H1 (cell line): ENCODE data around the gene TEDDM1. TPM values are rescaled to one million over a fixed set of nuclear protein-coding genes. Genes with fewer than 3 reads are reported as not detected.

Source experiments
- CTCF ChIA-PET: fragments of 300-600 bp; sonication (Branson Sonifier 250); formaldehyde crosslinking; loops from one replicate; lab custom pipeline; 2021; ENCODE audit not compliant: partially characterized antibody; lab: Charles Lee
- POLR2A ChIA-PET: fragments of 300-600 bp; sonication (Branson Sonifier 250); formaldehyde crosslinking; loops from one replicate; lab custom pipeline; 2021; ENCODE audit warnings: inconsistent platforms; ENCODE audit not compliant: partially characterized antibody; lab: Charles Lee
- DNase-seq, 2 experiments: peaks; one replicate each; pipeline versions ENCODE4 v3.0.0 to v3.0.0-alpha.2; 2010 to 2022; ENCODE audit warnings: low spot score in 2 of 2, low read depth in 1 of 2, mixed read lengths in 1 of 2
- FAIRE-seq: peaks from 2 replicates; lab custom pipeline; 2011; peaks lifted over from hg19 to GRCh38; lab: Jason Lieb, UNC
- H2AFZ ChIP-seq: 2 replicates; pipeline ENCODE4 v1.8.1; 2012; ENCODE audit warnings: low read length, inconsistent platforms
- H2AK5ac ChIP-seq: 2 replicates; pipeline ENCODE4 v1.6.1; 2013; ENCODE audit warnings: low read depth, low read length
- H2BK120ac ChIP-seq: replicated peaks from 2 replicates; pipeline ENCODE3; 2013; ENCODE audit warnings: low read depth, low read length, inconsistent platforms
- H2BK12ac ChIP-seq: 2 replicates; pipeline ENCODE4 v1.6.1; 2013; ENCODE audit warnings: low read depth, low read length
- H2BK15ac ChIP-seq: 2 replicates; pipeline ENCODE4 v1.6.1; 2013; ENCODE audit warnings: low read length
- H2BK20ac ChIP-seq: 2 replicates; pipeline ENCODE4 v1.6.1; 2013; ENCODE audit warnings: low read length
- H2BK5ac ChIP-seq: 2 replicates; pipeline ENCODE4 v1.6.1; 2013; ENCODE audit warnings: low read depth, low read length
- H3K14ac ChIP-seq: 2 replicates; pipeline ENCODE4 v1.6.1; 2013; ENCODE audit warnings: inconsistent platforms; ENCODE audit not compliant: insufficient read length
- H3K18ac ChIP-seq: 2 replicates; pipeline ENCODE4 v1.6.1; 2013; ENCODE audit warnings: low read length; ENCODE audit errors: extremely low read depth
- H3K23ac ChIP-seq: 2 replicates; pipeline ENCODE4 v1.6.1; 2013; ENCODE audit warnings: inconsistent platforms; ENCODE audit not compliant: insufficient read length
- H3K23me2 ChIP-seq: 2 replicates; pipeline ENCODE4 v1.6.1; 2013; ENCODE audit warnings: low read depth, low read length
- H3K27ac ChIP-seq: 2 replicates; pipeline ENCODE4 v1.6.1; 2011; ENCODE audit warnings: low read depth, low read length, inconsistent platforms
- H3K27me3 ChIP-seq, 4 experiments: replicated peaks in 1 of 4; 1 replicate in 1 of 4; 2 replicates in 3 of 4; pipeline versions ENCODE4 v1.6.1 to v1.8.1; 2011 to 2013; ENCODE audit warnings: low read length in 3 of 4, mild to moderate bottlenecking in 3 of 4, inconsistent platforms in 2 of 4, mixed read lengths in 2 of 4, moderate library complexity in 1 of 4; ENCODE audit not compliant: control insufficient read depth in 3 of 4, insufficient read depth in 3 of 4; ENCODE audit errors: extremely low read depth in 1 of 4
- H3K36me3 ChIP-seq, 4 experiments: 2 replicates each; pipeline versions ENCODE4 v1.6.1 to v1.8.1; 2011 to 2013; ENCODE audit warnings: mild to moderate bottlenecking in 4 of 4, low read length in 3 of 4, moderate library complexity in 2 of 4, control low read depth in 1 of 4, inconsistent platforms in 1 of 4; ENCODE audit not compliant: insufficient read depth in 4 of 4, control insufficient read depth in 2 of 4
- H3K4ac ChIP-seq: replicated peaks from 2 replicates; pipeline ENCODE3; 2013; ENCODE audit warnings: low read length, low read depth, mixed read lengths, inconsistent platforms; ENCODE audit not compliant: insufficient read length
- H3K4me1 ChIP-seq, 4 experiments: replicated peaks in 1 of 4; 1 replicate in 1 of 4; 2 replicates in 3 of 4; pipeline versions ENCODE4 v1.6.1 to v1.8.1; 2011 to 2013; ENCODE audit warnings: low read length in 3 of 4, inconsistent platforms in 2 of 4, mixed read lengths in 1 of 4; ENCODE audit not compliant: insufficient read depth in 4 of 4, control insufficient read depth in 3 of 4
- H3K4me2 ChIP-seq, 2 experiments: 2 replicates each; pipeline versions ENCODE4 v1.6.1 to v1.8.1; 2011 to 2013; ENCODE audit warnings: low read depth in 2 of 2, low read length in 2 of 2, control low read depth in 1 of 2, inconsistent platforms in 1 of 2, mild to moderate bottlenecking in 1 of 2; ENCODE audit not compliant: insufficient read depth in 1 of 2
- H3K4me3 ChIP-seq, 4 experiments: fragments of 200-600, 300-600 bp in 1 of 4; sonication (generic), shearing (Covaris generic), sonication (Bioruptor Twin) in 1 of 4; 2 replicates each; pipeline versions ENCODE4 v1.5.1 to v1.8.1; 2011 to 2016; ENCODE audit warnings: low read length in 4 of 4, low read depth in 3 of 4, control low read depth in 2 of 4, inconsistent platforms in 2 of 4, mild to moderate bottlenecking in 2 of 4, mixed read lengths in 1 of 4, moderate library complexity in 1 of 4; ENCODE audit not compliant: insufficient read depth in 2 of 4; ENCODE audit errors: extremely low read depth in 1 of 4
- H3K56ac ChIP-seq: replicated peaks from 2 replicates; pipeline ENCODE3; 2013; ENCODE audit warnings: low read depth, mild to moderate bottlenecking, mixed read lengths, low read length, inconsistent platforms; ENCODE audit not compliant: insufficient read length
- H3K79me1 ChIP-seq: 2 replicates; pipeline ENCODE4 v1.6.1; 2013; ENCODE audit warnings: low read depth, low read length, control low read depth
- H3K79me2 ChIP-seq, 2 experiments: 2 replicates each; pipeline versions ENCODE4 v1.6.1 to v1.8.1; 2012 to 2013; ENCODE audit warnings: low read length in 2 of 2, mild to moderate bottlenecking in 2 of 2, inconsistent platforms in 1 of 2; ENCODE audit not compliant: insufficient read depth in 2 of 2, control insufficient read depth in 1 of 2
- H3K9ac ChIP-seq, 4 experiments: replicated peaks in 1 of 4; 1 replicate in 1 of 4; 2 replicates in 3 of 4; pipeline versions ENCODE4 v1.6.1 to v1.8.1; 2011 to 2013; ENCODE audit warnings: low read depth in 3 of 4, low read length in 3 of 4, control low read depth in 2 of 4, mild to moderate bottlenecking in 2 of 4, moderate library complexity in 2 of 4, inconsistent platforms in 1 of 4; ENCODE audit errors: extremely low read depth in 1 of 4
- H3K9me3 ChIP-seq, 2 experiments: 2 replicates each; pipeline versions ENCODE4 v1.6.1 to v1.8.1; 2012 to 2013; ENCODE audit warnings: mild to moderate bottlenecking in 2 of 2, moderate library complexity in 2 of 2, control low read depth in 1 of 2, inconsistent platforms in 1 of 2, low read depth in 1 of 2, low read length in 1 of 2, mixed read lengths in 1 of 2; ENCODE audit not compliant: insufficient read depth in 2 of 2
- H4K20me1 ChIP-seq, 2 experiments: replicated peaks in 1 of 2; 2 replicates each; pipeline versions ENCODE3 to v1.8.1; 2011 to 2013; ENCODE audit warnings: inconsistent platforms in 2 of 2, low read length in 2 of 2, mild to moderate bottlenecking in 1 of 2; ENCODE audit not compliant: insufficient read depth in 2 of 2, control insufficient read depth in 1 of 2
- H4K5ac ChIP-seq: 2 replicates; pipeline ENCODE4 v1.6.1; 2013; ENCODE audit warnings: low read length, low read depth, mixed read lengths, inconsistent platforms; ENCODE audit not compliant: insufficient read length
- H4K8ac ChIP-seq: 2 replicates; pipeline ENCODE4 v1.8.0; 2013; ENCODE audit warnings: mild to moderate bottlenecking, moderate library complexity, low read length, inconsistent platforms; ENCODE audit not compliant: insufficient read depth; ENCODE audit errors: extremely low read depth
- H4K91ac ChIP-seq: replicated peaks from 2 replicates; pipeline ENCODE3; 2013; ENCODE audit warnings: low read length, mixed read lengths, inconsistent platforms; ENCODE audit not compliant: insufficient read length
- CBX5 ChIP-seq: fragments of 300-800, 300-1000 bp; sonication (generic); IDR thresholded peaks from 2 replicates; pipeline ENCODE4 v1.7.1; 2016; ENCODE audit warnings: antibody characterized with exemption, low read length, low read depth
- CTBP2 ChIP-seq: IDR thresholded peaks from 2 replicates; pipeline ENCODE4 v1.7.0; 2011; ENCODE audit warnings: borderline replicate concordance, mild to moderate bottlenecking, moderate library complexity, mixed read lengths, low read length; ENCODE audit not compliant: insufficient read depth, insufficient read length
- HDAC2 ChIP-seq, 2 experiments: fragments of 300-600 bp in 1 of 2; sonication (generic) in 1 of 2; IDR thresholded peaks; 2 replicates each; pipeline ENCODE4 v1.6.1; 2011 to 2012; ENCODE audit warnings: low read depth in 2 of 2, low read length in 2 of 2, mild to moderate bottlenecking in 2 of 2, moderate library complexity in 2 of 2, borderline replicate concordance in 1 of 2, inconsistent platforms in 1 of 2
- KDM5A ChIP-seq: fragments of 200-600 bp; IDR thresholded peaks from 2 replicates; pipeline ENCODE4 v1.7.1; 2012; ENCODE audit warnings: mild to moderate bottlenecking, low read length, inconsistent platforms, mixed read lengths
- SP1 ChIP-seq: IDR thresholded peaks from 2 replicates; pipeline ENCODE4 v1.6.1; 2011; ENCODE audit warnings: low read depth, low read length
- TAF7 ChIP-seq: optimal IDR thresholded peaks from 2 replicates; pipeline ENCODE3; 2011; ENCODE audit warnings: low read depth, mild to moderate bottlenecking, inconsistent platforms, low read length, moderate library complexity, borderline replicate concordance
- TBP ChIP-seq: IDR thresholded peaks from 2 replicates; pipeline ENCODE4 v1.6.1; 2011; ENCODE audit warnings: low read depth, low read length, improper control_type of control experiment
- TEAD4 ChIP-seq: IDR thresholded peaks from 2 replicates; pipeline ENCODE4 v1.6.1; 2012; ENCODE audit warnings: low read depth, low read length, inconsistent platforms, mixed read lengths
- YY1 ChIP-seq: IDR thresholded peaks from 2 replicates; pipeline ENCODE4 v1.6.1; 2011; ENCODE audit warnings: low read depth, mild to moderate bottlenecking, low read length
- ZNF274 ChIP-seq: IDR thresholded peaks from 2 replicates; pipeline ENCODE4 v1.7.0; 2012; ENCODE audit warnings: low read length, borderline replicate concordance; ENCODE audit errors: extremely low read depth
- WGBS, 2 experiments: shearing (Covaris generic) in 1 of 2; methylation state at CpG; one replicate each; pipeline versions ENCODE4 v1.1.6 to v1.1.7; 2013 to 2015; ENCODE audit warnings: low lambda C conversion rate in 2 of 2, mixed read lengths in 2 of 2, inconsistent platforms in 1 of 2, low coverage in 1 of 2, missing lambda C conversion rate in 1 of 2; ENCODE audit not compliant: insufficient replicate concordance in 2 of 2, insufficient coverage in 1 of 2, insufficient read length in 1 of 2; ENCODE audit errors: extremely low coverage in 1 of 2, missing lambda C conversion rate in 1 of 2; 5-methylcytosine and 5-hydroxymethylcytosine counted together
- polyA plus RNA-seq, 7 experiments: library from polyadenylated mRNA; depleted of rRNA in 3 of 7; stranded (reverse) in 5 of 7; unstranded in 2 of 7; fragments of >200 nt in 5 of 7; fragments of 200-250 nt in 2 of 7; gene quantifications; 1 replicate in 5 of 7; 2 replicates in 1 of 7; 4 replicates in 1 of 7; pipeline versions ENCODE4 v1.2.1 to v1.2.3, GENCODE V29; 2011 to 2013; ENCODE audit warnings: missing spikeins in 2 of 7, mixed read lengths in 2 of 7
- total RNA-seq: library from RNA; stranded (reverse); fragmentation: NEBNext Ultra II Directional; extraction: Animal tissue kit (Norgen Biotek cat#: 25700); gene quantifications from 2 replicates; pipeline ENCODE4 v1.2.1, GENCODE V29; 2021
- TF ChIP-seq, protein P1 (sequence below), 3 experiments: IDR thresholded peaks; 1 replicate in 2 of 3; 2 replicates in 1 of 3; pipeline versions ENCODE4 v1.5.1 to v1.6.1; 2011; ENCODE audit warnings: low read length in 3 of 3, mild to moderate bottlenecking in 3 of 3, inconsistent platforms in 2 of 3, low read depth in 1 of 3, moderate library complexity in 1 of 3; ENCODE audit not compliant: insufficient read depth in 1 of 3; ENCODE audit errors: control extremely low read depth in 1 of 3

TEDDM1 gene
- total and polyA plus RNA-seq, 2 of the 8 experiments (the other 6 are each of a cell fraction or from before 2014, with no cell fraction given) = not detected

DNA sequence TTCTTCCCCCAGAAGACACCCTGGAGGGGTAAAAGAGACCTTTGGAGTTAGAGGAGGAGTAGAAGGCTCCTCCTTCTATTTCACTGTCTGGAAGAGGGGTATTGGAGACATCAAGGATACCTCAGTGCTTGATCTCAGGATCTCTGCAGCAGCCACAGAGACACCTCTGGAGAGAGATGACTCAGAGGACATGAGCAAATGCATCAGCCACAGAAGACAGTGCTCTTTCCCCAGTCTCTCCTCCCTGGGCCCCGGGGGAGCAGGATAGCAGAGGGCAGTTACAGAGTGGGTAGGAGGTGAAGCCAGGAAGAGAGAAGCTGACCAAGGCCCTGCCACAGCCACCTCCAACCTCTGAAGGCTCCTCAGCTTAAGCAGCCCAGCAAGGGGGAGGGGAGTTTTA, 15.3 kb upstream of the TEDDM1 start:
- H3K27ac ChIP-seq = no peak overlapping the region
- no peak overlapping the region for H2BK12ac ChIP-seq
- H3K4me1 ChIP-seq = no peaks in the 10 kb centered on the region
- H2BK20ac ChIP-seq = no peak overlapping the region
- H3K23ac ChIP-seq = no peak overlapping the region
- H3K9me3 ChIP-seq = no peaks in the 10 kb centered on the region
- H4K8ac ChIP-seq = no peak overlapping the region
- H3K4me2 ChIP-seq = no peak overlapping the region
- H3K23me2 ChIP-seq = no peaks in the 10 kb centered on the region
- no peaks in the 10 kb centered on the region for H3K36me3 ChIP-seq
- H2AFZ ChIP-seq = no peak overlapping the region
- 80% methylated on average over 1 of the region's 1 CpG; no CpG with 5 or more reads in 1 of the 2 experiments for WGBS, 2 experiments
- H3K4me3 ChIP-seq = no peak overlapping the region
- ChIA-PET CTCF (interaction anchor here (1.0 kb wide), 1 partner anchor 19 kb away, joined by 4 read pairs; no protein-coding TSS in a partner anchor), POLR2A (interaction anchor here (1.2 kb wide), 1 partner anchor 424 kb away, joined by 4 read pairs; no protein-coding TSS in a partner anchor)
- H3K27me3 ChIP-seq = no peaks in the 10 kb centered on the region
- no peak overlapping the region for H4K5ac ChIP-seq
- no peak overlapping the region for H3K56ac ChIP-seq
- TF ChIP-seq CBX5 (no peak), TAF7 (no peak), TBP (no peak), YY1 (no peak), HDAC2 (IDR thresholded peaks at IDR 0.05; ENCODE audit: borderline replicate concordance in 1 of 2, low read depth in 2 of 2, low read length in 2 of 2) (no peak), KDM5A (no peak), TEAD4 (no peak), CTBP2 (no peak), SP1 (no peak), ZNF274 (no peak)
- TF ChIP-seq, protein P1, sequence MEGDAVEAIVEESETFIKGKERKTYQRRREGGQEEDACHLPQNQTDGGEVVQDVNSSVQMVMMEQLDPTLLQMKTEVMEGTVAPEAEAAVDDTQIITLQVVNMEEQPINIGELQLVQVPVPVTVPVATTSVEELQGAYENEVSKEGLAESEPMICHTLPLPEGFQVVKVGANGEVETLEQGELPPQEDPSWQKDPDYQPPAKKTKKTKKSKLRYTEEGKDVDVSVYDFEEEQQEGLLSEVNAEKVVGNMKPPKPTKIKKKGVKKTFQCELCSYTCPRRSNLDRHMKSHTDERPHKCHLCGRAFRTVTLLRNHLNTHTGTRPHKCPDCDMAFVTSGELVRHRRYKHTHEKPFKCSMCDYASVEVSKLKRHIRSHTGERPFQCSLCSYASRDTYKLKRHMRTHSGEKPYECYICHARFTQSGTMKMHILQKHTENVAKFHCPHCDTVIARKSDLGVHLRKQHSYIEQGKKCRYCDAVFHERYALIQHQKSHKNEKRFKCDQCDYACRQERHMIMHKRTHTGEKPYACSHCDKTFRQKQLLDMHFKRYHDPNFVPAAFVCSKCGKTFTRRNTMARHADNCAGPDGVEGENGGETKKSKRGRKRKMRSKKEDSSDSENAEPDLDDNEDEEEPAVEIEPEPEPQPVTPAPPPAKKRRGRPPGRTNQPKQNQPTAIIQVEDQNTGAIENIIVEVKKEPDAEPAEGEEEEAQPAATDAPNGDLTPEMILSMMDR (IDR thresholded peaks at IDR 0.05; ENCODE audit: control extremely low read depth in 1 of 3, insufficient read depth in 1 of 3, low read depth in 1 of 3, low read length in 3 of 3) = no peak
- H3K79me1 ChIP-seq = no peaks in the 10 kb centered on the region
- H2BK15ac ChIP-seq = no peak overlapping the region
- no peak overlapping the region for H3K18ac ChIP-seq
- H3K9ac ChIP-seq = no peak overlapping the region
- DNase-seq (no peak), FAIRE-seq (no peak)
- no peaks in the 10 kb centered on the region for H3K79me2 ChIP-seq
- no peaks in the 10 kb centered on the region for H4K20me1 ChIP-seq
- H4K91ac ChIP-seq = no peak overlapping the region
- H2AK5ac ChIP-seq = no peak overlapping the region
- no peak overlapping the region for H3K4ac ChIP-seq
- no peak overlapping the region for H2BK5ac ChIP-seq
- no peak overlapping the region for H2BK120ac ChIP-seq
- H3K14ac ChIP-seq = no peak overlapping the region
